Nephron (organoid): ENCODE measurements around the gene MEI1.
"Not testable (repeated sequence)": the region's sequence is repeated elsewhere in the genome, so short reads cannot be mapped to it uniquely, and the experiment has no call there.

Source experiments
- H3K27ac Mint-ChIP-seq, 3 experiments: 2 replicates each; pipeline ENCODE4 v1.8.0; 2020; ENCODE audit warnings: mixed read lengths in 3 of 3, mild to moderate bottlenecking in 2 of 3, moderate library complexity in 1 of 3
- H3K27me3 Mint-ChIP-seq: 2 replicates; pipeline ENCODE4 v1.8.0; 2021; ENCODE audit warnings: low read depth, mild to moderate bottlenecking, moderate library complexity, mixed read lengths
- H3K36me3 Mint-ChIP-seq: 2 replicates; pipeline ENCODE4 v1.8.0; 2020; ENCODE audit warnings: low read depth, mixed read lengths
- H3K4me1 Mint-ChIP-seq: 2 replicates; pipeline ENCODE4 v1.8.0; 2020; ENCODE audit warnings: mixed read lengths
- H3K4me3 Mint-ChIP-seq, 3 experiments: 2 replicates each; pipeline ENCODE4 v1.8.0; 2020; ENCODE audit warnings: mild to moderate bottlenecking in 3 of 3, mixed read lengths in 3 of 3, moderate library complexity in 2 of 3
- H3K9me3 Mint-ChIP-seq: 2 replicates; pipeline ENCODE4 v1.8.0; 2020; ENCODE audit warnings: mixed read lengths
- TF ChIP-seq, protein P1 (sequence below), 3 experiments: fragments of 200-600 bp; sonication (generic); IDR thresholded peaks; one replicate each; pipeline ENCODE4 v1.5.0; 2021; ENCODE audit warnings: antibody characterized with exemption in 3 of 3; ENCODE audit not compliant: unreplicated experiment in 3 of 3

Gene MEI1

GRCh38 chr22:41725510-41726110 lies 26.3 kb downstream of the MEI1 start:
- Mint-ChIP-seq H3K4me1 (no peaks in the 10 kb centered on the region), H3K36me3 (no peaks in the 10 kb centered on the region), H3K9me3 (no peaks in the 10 kb centered on the region), H3K4me3 (no peak overlapping the region), H3K27me3 (no peaks in the 10 kb centered on the region), H3K27ac (no peak overlapping the region)
- TF ChIP-seq, protein P1, sequence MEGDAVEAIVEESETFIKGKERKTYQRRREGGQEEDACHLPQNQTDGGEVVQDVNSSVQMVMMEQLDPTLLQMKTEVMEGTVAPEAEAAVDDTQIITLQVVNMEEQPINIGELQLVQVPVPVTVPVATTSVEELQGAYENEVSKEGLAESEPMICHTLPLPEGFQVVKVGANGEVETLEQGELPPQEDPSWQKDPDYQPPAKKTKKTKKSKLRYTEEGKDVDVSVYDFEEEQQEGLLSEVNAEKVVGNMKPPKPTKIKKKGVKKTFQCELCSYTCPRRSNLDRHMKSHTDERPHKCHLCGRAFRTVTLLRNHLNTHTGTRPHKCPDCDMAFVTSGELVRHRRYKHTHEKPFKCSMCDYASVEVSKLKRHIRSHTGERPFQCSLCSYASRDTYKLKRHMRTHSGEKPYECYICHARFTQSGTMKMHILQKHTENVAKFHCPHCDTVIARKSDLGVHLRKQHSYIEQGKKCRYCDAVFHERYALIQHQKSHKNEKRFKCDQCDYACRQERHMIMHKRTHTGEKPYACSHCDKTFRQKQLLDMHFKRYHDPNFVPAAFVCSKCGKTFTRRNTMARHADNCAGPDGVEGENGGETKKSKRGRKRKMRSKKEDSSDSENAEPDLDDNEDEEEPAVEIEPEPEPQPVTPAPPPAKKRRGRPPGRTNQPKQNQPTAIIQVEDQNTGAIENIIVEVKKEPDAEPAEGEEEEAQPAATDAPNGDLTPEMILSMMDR (IDR thresholded peaks at IDR 0.05; ENCODE audit: unreplicated experiment in 3 of 3) = no peak

DNA sequence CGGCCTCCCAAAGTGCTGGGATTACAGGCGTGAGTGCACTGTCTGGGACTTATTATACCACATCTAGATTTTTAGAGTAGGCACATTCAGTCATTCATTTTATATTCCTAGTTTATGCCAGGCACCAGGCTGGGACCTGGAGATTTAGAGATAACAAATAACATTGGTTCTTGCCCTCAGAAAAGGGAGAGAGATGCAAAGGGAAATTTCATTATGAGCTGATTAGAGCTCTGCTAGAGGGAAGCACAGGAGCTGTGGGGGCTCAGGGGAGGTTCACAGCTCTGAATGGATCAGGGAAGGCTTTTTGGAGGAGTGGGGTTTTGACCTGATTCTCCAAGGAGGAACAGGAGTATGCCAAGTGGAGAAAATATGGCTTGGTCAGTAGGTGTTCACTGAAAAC lies 32.3 kb downstream of the MEI1 start:
- no peaks in the 10 kb centered on the region for H3K4me1 Mint-ChIP-seq
- no peak overlapping the region for H3K27ac Mint-ChIP-seq
- TF ChIP-seq, protein P1 (IDR thresholded peaks at IDR 0.05; ENCODE audit: unreplicated experiment in 3 of 3) = no peak
- no peaks in the 10 kb centered on the region for H3K9me3 Mint-ChIP-seq
- no peaks in the 10 kb centered on the region for H3K27me3 Mint-ChIP-seq
- H3K36me3 Mint-ChIP-seq = no peaks in the 10 kb centered on the region
- no peak overlapping the region for H3K4me3 Mint-ChIP-seq

DNA sequence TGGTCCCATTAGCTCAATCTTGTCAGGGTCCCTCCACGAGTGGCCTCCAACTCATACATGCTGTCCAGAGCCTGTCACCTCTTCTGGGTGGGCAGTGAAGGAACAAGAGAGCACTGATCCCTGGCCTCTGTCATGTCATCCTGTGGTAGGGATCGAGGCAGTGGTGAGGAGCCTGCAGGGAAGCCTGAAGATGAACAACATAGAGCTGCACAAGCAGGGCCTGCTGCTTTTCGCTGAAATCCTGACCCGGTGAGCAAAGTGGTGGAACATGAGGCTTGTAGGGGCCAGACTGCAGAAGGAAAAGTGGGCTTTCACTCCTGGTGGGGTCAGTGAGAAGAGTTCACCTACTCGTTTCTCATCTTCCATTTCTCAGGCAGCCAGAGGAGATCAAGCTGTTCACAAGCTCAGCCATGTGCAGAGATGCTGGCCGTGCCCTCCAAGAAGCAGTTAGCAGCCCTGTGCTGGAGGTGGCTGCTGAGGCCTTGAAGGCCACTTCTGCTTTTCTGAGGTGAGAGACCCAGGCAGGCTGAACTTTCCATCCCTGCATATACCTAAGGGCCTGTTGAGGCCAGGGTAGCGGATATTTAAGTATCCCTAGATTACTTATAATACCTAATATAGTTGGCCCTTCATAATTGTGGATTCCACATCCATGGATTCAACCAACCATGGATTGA lies 32.9 kb downstream of the MEI1 start:
- no peak overlapping the region for H3K4me3 Mint-ChIP-seq
- H3K36me3 Mint-ChIP-seq = no peaks in the 10 kb centered on the region
- H3K27me3 Mint-ChIP-seq = no peaks in the 10 kb centered on the region
- TF ChIP-seq, protein P1 (IDR thresholded peaks at IDR 0.05; ENCODE audit: unreplicated experiment in 3 of 3) = no peak
- H3K9me3 Mint-ChIP-seq = no peaks in the 10 kb centered on the region
- no peaks in the 10 kb centered on the region for H3K4me1 Mint-ChIP-seq
- H3K27ac Mint-ChIP-seq = no peak overlapping the region

- not testable (repeated sequence) for H3K4me3 Mint-ChIP-seq
Measured at GRCh38 chr22:41733241-41733640, 33.9 kb downstream of the MEI1 start.

DNA sequence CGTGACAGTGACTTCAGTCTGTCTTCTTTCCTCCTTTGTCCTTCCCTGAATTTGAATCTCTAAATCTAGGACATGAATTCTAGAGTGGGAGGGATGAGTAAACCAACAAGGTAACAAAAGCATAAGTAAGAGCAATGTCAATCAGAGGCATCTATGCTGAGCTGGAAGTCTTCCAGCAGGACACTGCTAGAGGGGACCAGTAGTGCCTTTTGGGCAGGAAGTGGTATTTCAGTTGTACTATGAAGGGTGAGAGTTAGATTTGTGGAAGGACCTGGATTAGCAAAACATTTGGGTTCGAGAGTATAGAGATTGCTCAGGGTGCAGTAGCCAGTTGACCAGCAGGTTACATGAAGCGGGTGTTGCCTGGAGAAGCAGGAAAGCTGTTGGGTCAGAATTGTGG lies 40.3 kb downstream of the MEI1 start:
- no peaks in the 10 kb centered on the region for H3K36me3 Mint-ChIP-seq
- peaks cover 19% of the 10 kb centered on the region for H3K27me3 Mint-ChIP-seq
- H3K9me3 Mint-ChIP-seq = no peaks in the 10 kb centered on the region
- H3K4me3 Mint-ChIP-seq = no peak overlapping the region
- no peak overlapping the region for H3K27ac Mint-ChIP-seq
- TF ChIP-seq, protein P1 (IDR thresholded peaks at IDR 0.05; ENCODE audit: unreplicated experiment in 3 of 3) = no peak
- H3K4me1 Mint-ChIP-seq = no peaks in the 10 kb centered on the region

More at GRCh38 chr22:41733241-41733640, 33.9 kb downstream of the MEI1 start:
- H3K36me3 Mint-ChIP-seq, H3K9me3 Mint-ChIP-seq, H3K4me1 Mint-ChIP-seq, H3K27me3 Mint-ChIP-seq, H3K27ac Mint-ChIP-seq: not testable (repeated sequence)

DNA sequence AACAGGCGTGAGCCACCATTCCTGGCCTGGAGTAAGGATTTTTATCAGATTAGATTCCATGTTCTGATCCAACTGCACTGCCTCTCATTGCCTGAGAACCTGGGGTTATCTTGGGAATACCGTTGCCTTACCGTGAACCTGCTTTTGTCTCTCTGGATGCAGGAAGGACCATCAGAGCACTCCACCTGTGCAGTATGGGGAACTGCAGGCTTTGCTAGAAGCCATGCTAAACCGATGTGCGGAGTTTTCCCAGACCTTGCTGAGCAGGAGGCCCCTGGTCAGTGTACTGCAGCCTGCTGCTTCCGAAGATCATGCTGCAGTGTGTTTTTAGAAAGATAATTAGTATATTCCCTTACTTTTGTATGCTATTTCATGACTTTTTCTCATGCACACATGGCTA lies 43.6 kb downstream of the MEI1 start:
- Mint-ChIP-seq H3K27me3 (peaks cover 33% of the 10 kb centered on the region), H3K4me3 (no peak overlapping the region), H3K27ac (no peak overlapping the region), H3K4me1 (no peaks in the 10 kb centered on the region), H3K9me3 (no peaks in the 10 kb centered on the region), H3K36me3 (no peaks in the 10 kb centered on the region)
- TF ChIP-seq, protein P1 (IDR thresholded peaks at IDR 0.05; ENCODE audit: unreplicated experiment in 3 of 3) = no peak
